GM18868 (cell line): ENCODE measurements around the gene HTR5A.

Source experiments
- ATAC-seq: cut with Tn5 transposase; IDR thresholded peaks from one replicate; pipeline ENCODE4 v1.9.1; 2021; ENCODE audit warnings: mild to moderate bottlenecking, moderate library complexity; ENCODE audit not compliant: unreplicated experiment

Gene HTR5A

GRCh38 chr7:155084969-155085368 is 14.8 kb downstream of the HTR5A start:
- ATAC-seq = no peak

- no peak for ATAC-seq
Measured at GRCh38 chr7:155090684-155091083, 20.6 kb downstream of the HTR5A start.

GRCh38 chr7:155093596-155093995 is 23.5 kb downstream of the HTR5A start:
- ATAC-seq = no peak

GRCh38 chr7:155094636-155095135 is 24.6 kb downstream of the HTR5A start:
- no peak for ATAC-seq

GRCh38 chr7:155097338-155097737 is 27.2 kb downstream of the HTR5A start:
- no peak for ATAC-seq

- no peak for ATAC-seq
Measured at GRCh38 chr7:155103839-155104238, 33.7 kb downstream of the HTR5A start.

GRCh38 chr7:155104913-155105312 is 34.8 kb downstream of the HTR5A start:
- no peak for ATAC-seq

GRCh38 chr7:155106356-155106755 is 36.2 kb downstream of the HTR5A start:
- no peak for ATAC-seq

- ATAC-seq = no peak
Measured at GRCh38 chr7:155107126-155107525, 37.0 kb downstream of the HTR5A start.

- no peak for ATAC-seq
Measured at GRCh38 chr7:155108144-155108901, 38.2 kb downstream of the HTR5A start.

- no peak for ATAC-seq
Measured at GRCh38 chr7:155109121-155109520, 39.0 kb downstream of the HTR5A start.

GRCh38 chr7:155115288-155115687 is 45.2 kb downstream of the HTR5A start:
- ATAC-seq = no peak

GRCh38 chr7:155119801-155120382 is 49.8 kb downstream of the HTR5A start:
- ATAC-seq = no peak

GRCh38 chr7:155120460-155120859 is 50.3 kb downstream of the HTR5A start:
- no peak for ATAC-seq

- no peak for ATAC-seq
Measured at GRCh38 chr7:155122831-155123230, 52.7 kb downstream of the HTR5A start.

- no peak for ATAC-seq
Measured at GRCh38 chr7:155123413-155123812, 53.3 kb downstream of the HTR5A start.

- ATAC-seq = no peak
Measured at GRCh38 chr7:155124706-155125105, 54.6 kb downstream of the HTR5A start.

- ATAC-seq = no peak
Measured at GRCh38 chr7:155129186-155129585, 59.1 kb downstream of the HTR5A start.

- ATAC-seq = no peak
Measured at GRCh38 chr7:155129789-155130188, 59.7 kb downstream of the HTR5A start.

GRCh38 chr7:155130493-155130892 is 60.4 kb downstream of the HTR5A start:
- no peak for ATAC-seq

GRCh38 chr7:155131090-155131489 is 61.0 kb downstream of the HTR5A start:
- no peak for ATAC-seq

- no peak for ATAC-seq
Measured at GRCh38 chr7:155132431-155132830, 62.3 kb downstream of the HTR5A start.
